H1 (cell line): ENCODE data around the gene RHOXF2B. TPM values are rescaled to one million over a fixed set of nuclear protein-coding genes. Genes with fewer than 3 reads are reported as not detected.
"Not testable (repeated sequence)": the region's sequence is repeated elsewhere in the genome, so short reads cannot be mapped to it uniquely, and the experiment has no call there.

Experiments
- CTCF ChIA-PET: fragments of 300-600 bp; sonication (Branson Sonifier 250); formaldehyde crosslinking; loops from one replicate; lab custom pipeline; 2021; ENCODE audit not compliant: partially characterized antibody; lab: Charles Lee
- POLR2A ChIA-PET: fragments of 300-600 bp; sonication (Branson Sonifier 250); formaldehyde crosslinking; loops from one replicate; lab custom pipeline; 2021; ENCODE audit warnings: inconsistent platforms; ENCODE audit not compliant: partially characterized antibody; lab: Charles Lee
- DNase-seq, 2 experiments: peaks; one replicate each; pipeline versions ENCODE4 v3.0.0 to v3.0.0-alpha.2; 2010 to 2022; ENCODE audit warnings: low spot score in 2 of 2, low read depth in 1 of 2, mixed read lengths in 1 of 2
- FAIRE-seq: peaks from 2 replicates; lab custom pipeline; 2011; peaks lifted over from hg19 to GRCh38; lab: Jason Lieb, UNC
- H2AFZ ChIP-seq: 2 replicates; pipeline ENCODE4 v1.8.1; 2012; ENCODE audit warnings: low read length, inconsistent platforms
- H2AK5ac ChIP-seq: 2 replicates; pipeline ENCODE4 v1.6.1; 2013; ENCODE audit warnings: low read depth, low read length
- H2BK120ac ChIP-seq: replicated peaks from 2 replicates; pipeline ENCODE3; 2013; ENCODE audit warnings: low read depth, low read length, inconsistent platforms
- H2BK12ac ChIP-seq: 2 replicates; pipeline ENCODE4 v1.6.1; 2013; ENCODE audit warnings: low read depth, low read length
- H2BK15ac ChIP-seq: 2 replicates; pipeline ENCODE4 v1.6.1; 2013; ENCODE audit warnings: low read length
- H2BK20ac ChIP-seq: 2 replicates; pipeline ENCODE4 v1.6.1; 2013; ENCODE audit warnings: low read length
- H2BK5ac ChIP-seq: 2 replicates; pipeline ENCODE4 v1.6.1; 2013; ENCODE audit warnings: low read depth, low read length
- H3K14ac ChIP-seq: 2 replicates; pipeline ENCODE4 v1.6.1; 2013; ENCODE audit warnings: inconsistent platforms; ENCODE audit not compliant: insufficient read length
- H3K18ac ChIP-seq: 2 replicates; pipeline ENCODE4 v1.6.1; 2013; ENCODE audit warnings: low read length; ENCODE audit errors: extremely low read depth
- H3K23ac ChIP-seq: 2 replicates; pipeline ENCODE4 v1.6.1; 2013; ENCODE audit warnings: inconsistent platforms; ENCODE audit not compliant: insufficient read length
- H3K23me2 ChIP-seq: 2 replicates; pipeline ENCODE4 v1.6.1; 2013; ENCODE audit warnings: low read depth, low read length
- H3K27ac ChIP-seq: 2 replicates; pipeline ENCODE4 v1.6.1; 2011; ENCODE audit warnings: low read depth, low read length, inconsistent platforms
- H3K27me3 ChIP-seq, 4 experiments: replicated peaks in 1 of 4; 1 replicate in 1 of 4; 2 replicates in 3 of 4; pipeline versions ENCODE4 v1.6.1 to v1.8.1; 2011 to 2013; ENCODE audit warnings: low read length in 3 of 4, mild to moderate bottlenecking in 3 of 4, inconsistent platforms in 2 of 4, mixed read lengths in 2 of 4, moderate library complexity in 1 of 4; ENCODE audit not compliant: control insufficient read depth in 3 of 4, insufficient read depth in 3 of 4; ENCODE audit errors: extremely low read depth in 1 of 4
- H3K36me3 ChIP-seq, 4 experiments: 2 replicates each; pipeline versions ENCODE4 v1.6.1 to v1.8.1; 2011 to 2013; ENCODE audit warnings: mild to moderate bottlenecking in 4 of 4, low read length in 3 of 4, moderate library complexity in 2 of 4, control low read depth in 1 of 4, inconsistent platforms in 1 of 4; ENCODE audit not compliant: insufficient read depth in 4 of 4, control insufficient read depth in 2 of 4
- H3K4ac ChIP-seq: replicated peaks from 2 replicates; pipeline ENCODE3; 2013; ENCODE audit warnings: low read length, low read depth, mixed read lengths, inconsistent platforms; ENCODE audit not compliant: insufficient read length
- H3K4me1 ChIP-seq, 4 experiments: replicated peaks in 1 of 4; 1 replicate in 1 of 4; 2 replicates in 3 of 4; pipeline versions ENCODE4 v1.6.1 to v1.8.1; 2011 to 2013; ENCODE audit warnings: low read length in 3 of 4, inconsistent platforms in 2 of 4, mixed read lengths in 1 of 4; ENCODE audit not compliant: insufficient read depth in 4 of 4, control insufficient read depth in 3 of 4
- H3K4me2 ChIP-seq, 2 experiments: 2 replicates each; pipeline versions ENCODE4 v1.6.1 to v1.8.1; 2011 to 2013; ENCODE audit warnings: low read depth in 2 of 2, low read length in 2 of 2, control low read depth in 1 of 2, inconsistent platforms in 1 of 2, mild to moderate bottlenecking in 1 of 2; ENCODE audit not compliant: insufficient read depth in 1 of 2
- H3K4me3 ChIP-seq, 4 experiments: fragments of 200-600, 300-600 bp in 1 of 4; sonication (generic), shearing (Covaris generic), sonication (Bioruptor Twin) in 1 of 4; 2 replicates each; pipeline versions ENCODE4 v1.5.1 to v1.8.1; 2011 to 2016; ENCODE audit warnings: low read length in 4 of 4, low read depth in 3 of 4, control low read depth in 2 of 4, inconsistent platforms in 2 of 4, mild to moderate bottlenecking in 2 of 4, mixed read lengths in 1 of 4, moderate library complexity in 1 of 4; ENCODE audit not compliant: insufficient read depth in 2 of 4; ENCODE audit errors: extremely low read depth in 1 of 4
- H3K56ac ChIP-seq: replicated peaks from 2 replicates; pipeline ENCODE3; 2013; ENCODE audit warnings: low read depth, mild to moderate bottlenecking, mixed read lengths, low read length, inconsistent platforms; ENCODE audit not compliant: insufficient read length
- H3K79me1 ChIP-seq: 2 replicates; pipeline ENCODE4 v1.6.1; 2013; ENCODE audit warnings: low read depth, low read length, control low read depth
- H3K79me2 ChIP-seq, 2 experiments: 2 replicates each; pipeline versions ENCODE4 v1.6.1 to v1.8.1; 2012 to 2013; ENCODE audit warnings: low read length in 2 of 2, mild to moderate bottlenecking in 2 of 2, inconsistent platforms in 1 of 2; ENCODE audit not compliant: insufficient read depth in 2 of 2, control insufficient read depth in 1 of 2
- H3K9ac ChIP-seq, 4 experiments: replicated peaks in 1 of 4; 1 replicate in 1 of 4; 2 replicates in 3 of 4; pipeline versions ENCODE4 v1.6.1 to v1.8.1; 2011 to 2013; ENCODE audit warnings: low read depth in 3 of 4, low read length in 3 of 4, control low read depth in 2 of 4, mild to moderate bottlenecking in 2 of 4, moderate library complexity in 2 of 4, inconsistent platforms in 1 of 4; ENCODE audit errors: extremely low read depth in 1 of 4
- H3K9me3 ChIP-seq, 2 experiments: 2 replicates each; pipeline versions ENCODE4 v1.6.1 to v1.8.1; 2012 to 2013; ENCODE audit warnings: mild to moderate bottlenecking in 2 of 2, moderate library complexity in 2 of 2, control low read depth in 1 of 2, inconsistent platforms in 1 of 2, low read depth in 1 of 2, low read length in 1 of 2, mixed read lengths in 1 of 2; ENCODE audit not compliant: insufficient read depth in 2 of 2
- H4K20me1 ChIP-seq, 2 experiments: replicated peaks in 1 of 2; 2 replicates each; pipeline versions ENCODE3 to v1.8.1; 2011 to 2013; ENCODE audit warnings: inconsistent platforms in 2 of 2, low read length in 2 of 2, mild to moderate bottlenecking in 1 of 2; ENCODE audit not compliant: insufficient read depth in 2 of 2, control insufficient read depth in 1 of 2
- H4K5ac ChIP-seq: 2 replicates; pipeline ENCODE4 v1.6.1; 2013; ENCODE audit warnings: low read length, low read depth, mixed read lengths, inconsistent platforms; ENCODE audit not compliant: insufficient read length
- H4K8ac ChIP-seq: 2 replicates; pipeline ENCODE4 v1.8.0; 2013; ENCODE audit warnings: mild to moderate bottlenecking, moderate library complexity, low read length, inconsistent platforms; ENCODE audit not compliant: insufficient read depth; ENCODE audit errors: extremely low read depth
- H4K91ac ChIP-seq: replicated peaks from 2 replicates; pipeline ENCODE3; 2013; ENCODE audit warnings: low read length, mixed read lengths, inconsistent platforms; ENCODE audit not compliant: insufficient read length
- WGBS, 2 experiments: shearing (Covaris generic) in 1 of 2; methylation state at CpG; one replicate each; pipeline versions ENCODE4 v1.1.6 to v1.1.7; 2013 to 2015; ENCODE audit warnings: low lambda C conversion rate in 2 of 2, mixed read lengths in 2 of 2, inconsistent platforms in 1 of 2, low coverage in 1 of 2, missing lambda C conversion rate in 1 of 2; ENCODE audit not compliant: insufficient replicate concordance in 2 of 2, insufficient coverage in 1 of 2, insufficient read length in 1 of 2; ENCODE audit errors: extremely low coverage in 1 of 2, missing lambda C conversion rate in 1 of 2; 5-methylcytosine and 5-hydroxymethylcytosine counted together
- polyA plus RNA-seq, 7 experiments: library from polyadenylated mRNA; depleted of rRNA in 3 of 7; stranded (reverse) in 5 of 7; unstranded in 2 of 7; fragments of >200 nt in 5 of 7; fragments of 200-250 nt in 2 of 7; gene quantifications; 1 replicate in 5 of 7; 2 replicates in 1 of 7; 4 replicates in 1 of 7; pipeline versions ENCODE4 v1.2.1 to v1.2.3, GENCODE V29; 2011 to 2013; ENCODE audit warnings: missing spikeins in 2 of 7, mixed read lengths in 2 of 7
- total RNA-seq: library from RNA; stranded (reverse); fragmentation: NEBNext Ultra II Directional; extraction: Animal tissue kit (Norgen Biotek cat#: 25700); gene quantifications from 2 replicates; pipeline ENCODE4 v1.2.1, GENCODE V29; 2021

Gene RHOXF2B
- total and polyA plus RNA-seq, 2 of the 8 experiments (the other 6 are each of a cell fraction or from before 2014, with no cell fraction given), result not detected

DNA sequence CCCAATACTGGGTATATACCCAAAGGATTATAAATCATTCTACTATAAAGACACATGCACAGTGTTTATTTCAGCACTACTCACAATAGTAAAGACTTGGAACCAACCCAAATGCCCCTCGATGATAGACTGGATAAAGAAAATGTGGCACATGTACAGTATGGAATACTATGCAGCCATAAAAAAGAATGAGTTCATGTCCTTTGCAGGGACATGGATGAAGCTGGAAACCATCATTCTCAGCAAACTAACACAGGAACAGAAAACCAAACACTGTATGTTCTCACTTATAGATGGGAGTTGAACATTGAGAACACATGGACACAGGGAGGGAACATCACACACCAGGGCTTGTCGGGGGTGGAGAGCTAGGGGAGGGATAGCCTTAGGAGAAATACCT, 27.2 kb upstream of the RHOXF2B start:
- WGBS, 2 experiments, result 100% methylated on average over 2 of the region's 2 CpGs; no CpG with 5 or more reads in 1 of the 2 experiments
- H3K56ac ChIP-seq, result not testable (repeated sequence)

DNA sequence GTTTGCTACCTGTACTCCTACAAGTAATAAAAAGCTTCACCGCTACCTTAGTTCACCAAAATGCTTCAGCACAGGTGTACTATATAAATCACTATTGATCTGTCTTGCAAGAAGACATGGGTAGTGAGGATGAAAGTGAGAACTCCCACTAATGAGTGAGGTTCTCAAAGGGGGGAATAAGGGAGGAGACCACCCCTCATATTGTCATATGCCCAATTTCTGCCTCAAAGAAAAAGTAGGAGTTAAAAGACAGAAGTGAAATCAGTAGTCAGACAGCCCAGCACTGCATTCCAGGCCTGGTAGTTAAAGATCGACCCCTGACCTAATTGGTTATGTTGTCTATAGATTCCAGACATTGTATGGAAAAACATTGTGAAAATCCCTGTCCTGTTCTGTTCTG, 23.6 kb upstream of the RHOXF2B start:
- H3K18ac ChIP-seq, H3K23ac ChIP-seq, H2BK5ac ChIP-seq, DNase-seq, H3K4me3 ChIP-seq, CTCF ChIA-PET, H3K23me2 ChIP-seq, H3K36me3 ChIP-seq, H3K27ac ChIP-seq, H3K14ac ChIP-seq, H2BK15ac ChIP-seq, H4K91ac ChIP-seq, H3K79me1 ChIP-seq, H2BK12ac ChIP-seq, H4K8ac ChIP-seq, H4K20me1 ChIP-seq, H3K4me2 ChIP-seq, H3K9ac ChIP-seq, H3K9me3 ChIP-seq, H2AK5ac ChIP-seq, H3K27me3 ChIP-seq, H3K56ac ChIP-seq, H3K4me1 ChIP-seq, FAIRE-seq, H2BK20ac ChIP-seq, H3K4ac ChIP-seq, H4K5ac ChIP-seq, H2BK120ac ChIP-seq, H3K79me2 ChIP-seq, H2AFZ ChIP-seq: not testable (repeated sequence)
- POLR2A ChIA-PET, result interaction anchor here (1.7 kb wide), 1 partner anchor 8 kb away, joined by 3 read pairs; no protein-coding TSS in a partner anchor
- 92% methylated on average over 1 of the region's 2 CpGs; no CpG with 5 or more reads in 1 of the 2 experiments for WGBS, 2 experiments

More for the DNA sequence above, 27.2 kb upstream of the RHOXF2B start:
- H3K79me1 ChIP-seq, FAIRE-seq, H4K8ac ChIP-seq, H3K36me3 ChIP-seq, H2BK15ac ChIP-seq, H2BK5ac ChIP-seq, H4K20me1 ChIP-seq, H3K4me1 ChIP-seq, H4K91ac ChIP-seq, H3K4me2 ChIP-seq, H3K18ac ChIP-seq, H3K27me3 ChIP-seq, H3K14ac ChIP-seq, H3K23ac ChIP-seq, H3K9ac ChIP-seq, H3K4ac ChIP-seq, H2AFZ ChIP-seq, H2AK5ac ChIP-seq, H2BK12ac ChIP-seq, H3K79me2 ChIP-seq, CTCF ChIA-PET, H2BK20ac ChIP-seq, DNase-seq, H3K23me2 ChIP-seq, H4K5ac ChIP-seq, POLR2A ChIA-PET, H3K9me3 ChIP-seq, H3K27ac ChIP-seq, H3K4me3 ChIP-seq, H2BK120ac ChIP-seq: not testable (repeated sequence)
